Activated CD4-positive, alpha-beta T cell treated with anti-CD3 and anti-CD28 coated beads, Interleukin-2, Interleukin-6, amounts not matched to agents 100 ng/mL and 50 ng/mL, durations not matched to agents 16 hours and 8 hours (primary cell): ENCODE measurements around the gene NSMCE1.

Source experiments
- DNase-seq: peaks from one replicate; pipeline ENCODE4 v3.0.0-alpha.2; 2020

NSMCE1 gene

GRCh38 chr16:27228621-27229501, 39.7 kb downstream of the NSMCE1 start:
- no peak for DNase-seq

- DNase-seq: no peak
Observed at GRCh38 chr16:27228045-27228444, 40.5 kb downstream of the NSMCE1 start.

- no peak for DNase-seq
Observed at GRCh38 chr16:27226976-27227705, 41.4 kb downstream of the NSMCE1 start.

- DNase-seq: no peak
Observed at GRCh38 chr16:27226476-27226875, 42.1 kb downstream of the NSMCE1 start.

- no peak for DNase-seq
Observed at GRCh38 chr16:27225536-27226360, 42.8 kb downstream of the NSMCE1 start.

GRCh38 chr16:27224741-27225300, 43.8 kb downstream of the NSMCE1 start:
- DNase-seq: no peak

- no peak for DNase-seq
Observed at GRCh38 chr16:27224271-27224737, 44.3 kb downstream of the NSMCE1 start.

- no peak for DNase-seq
Observed at GRCh38 chr16:27223701-27224100, 44.9 kb downstream of the NSMCE1 start.

GRCh38 chr16:27223226-27223610, 45.4 kb downstream of the NSMCE1 start:
- DNase-seq: no peak

GRCh38 chr16:27222249-27223225, 46.0 kb downstream of the NSMCE1 start:
- DNase-seq: no peak

GRCh38 chr16:27221576-27222248, 46.9 kb downstream of the NSMCE1 start:
- DNase-seq: no peak

- no peak for DNase-seq
Observed at GRCh38 chr16:27220991-27221390, 47.6 kb downstream of the NSMCE1 start.

GRCh38 chr16:27220527-27220926, 48.0 kb downstream of the NSMCE1 start:
- DNase-seq: no peak

GRCh38 chr16:27220120-27220519, 48.5 kb downstream of the NSMCE1 start:
- DNase-seq: no peak

GRCh38 chr16:27219161-27219560, 49.4 kb downstream of the NSMCE1 start:
- no peak for DNase-seq

GRCh38 chr16:27218756-27219155, 49.8 kb downstream of the NSMCE1 start:
- DNase-seq: no peak

GRCh38 chr16:27217256-27217655, 51.3 kb downstream of the NSMCE1 start:
- DNase-seq: no peak

GRCh38 chr16:27216297-27216885, 52.2 kb downstream of the NSMCE1 start:
- DNase-seq: no peak

GRCh38 chr16:27215660-27216059, 52.9 kb downstream of the NSMCE1 start:
- DNase-seq: no peak
